GM19193 (cell line): ENCODE data around the gene TENM4.

Experiments
- POLR2A ChIP-seq: IDR thresholded peaks from 4 replicates; pipeline ENCODE4 v1.6.1; 2011; ENCODE audit not compliant: insufficient read depth, insufficient read length; ENCODE audit errors: extremely low read depth

The TENM4 gene

GRCh38 chr11:79221444-79222130 lies 219.2 kb downstream of the TENM4 start:
- TF ChIP-seq POLR2A = no peak

GRCh38 chr11:79220171-79220570 lies 220.7 kb downstream of the TENM4 start:
- TF ChIP-seq POLR2A = no peak

- no peak for TF ChIP-seq POLR2A
Observed at GRCh38 chr11:79219186-79220045, 221.4 kb downstream of the TENM4 start.

GRCh38 chr11:79212741-79213190 lies 228.1 kb downstream of the TENM4 start:
- TF ChIP-seq POLR2A = no peak

GRCh38 chr11:79209540-79210266 lies 231.1 kb downstream of the TENM4 start:
- TF ChIP-seq POLR2A = no peak

- no peak for TF ChIP-seq POLR2A
Observed at GRCh38 chr11:79208126-79208525, 232.7 kb downstream of the TENM4 start.

- TF ChIP-seq POLR2A = no peak
Observed at GRCh38 chr11:79206951-79207350, 233.9 kb downstream of the TENM4 start.

- no peak for TF ChIP-seq POLR2A
Observed at GRCh38 chr11:79205786-79206185, 235.0 kb downstream of the TENM4 start.

- TF ChIP-seq POLR2A = no peak
Observed at GRCh38 chr11:79201677-79202347, 239.0 kb downstream of the TENM4 start.

- no peak for TF ChIP-seq POLR2A
Observed at GRCh38 chr11:79200398-79201070, 240.3 kb downstream of the TENM4 start.

GRCh38 chr11:79199729-79200354 lies 241.0 kb downstream of the TENM4 start:
- TF ChIP-seq POLR2A = no peak

- no peak for TF ChIP-seq POLR2A
Observed at GRCh38 chr11:79198898-79199250, 242.0 kb downstream of the TENM4 start.

- no peak for TF ChIP-seq POLR2A
Observed at GRCh38 chr11:79198203-79198897, 242.5 kb downstream of the TENM4 start.
